ENCODE measurements around the gene KLF11. TPM values are rescaled to one million over a fixed set of nuclear protein-coding genes. Genes with fewer than 3 reads are reported as not detected.

The KLF11 gene
- total and polyA plus RNA-seq, 9 of the 15 experiments (the other 6 are each of a cell fraction or from before 2014, with no cell fraction given): 2.1 to 13.4 (median 6.5) TPM

- TF ChIP-seq MGA (IDR thresholded peaks at IDR 0.05) (peak; percentile 59), PRDM10 (IDR thresholded peaks at IDR 0.05; ENCODE audit: partially characterized antibody) (peak; percentile 33), NFE2 (IDR thresholded peaks at IDR 0.05; ENCODE audit: low read depth) (peak; percentile 15; the same call in 1 of the 2 replicates), YY1 (IDR thresholded peaks at IDR 0.05; ENCODE audit: borderline replicate concordance in 1 of 3, control insufficient read depth in 1 of 3, extremely low read depth in 1 of 3, insufficient read depth in 3 of 3, insufficient read length in 1 of 3, insufficient replicate concordance in 2 of 3, low read depth in 1 of 3, low read length in 2 of 3) (peak in 2 of 3 experiments; percentile 71 to 89), ETV5 (CRISPR knock-in tag; IDR thresholded peaks at IDR 0.05; ENCODE audit: low read depth) (peak; percentile 86), ATF3 (IDR thresholded peaks at IDR 0.05) (0 out of 2 replicates have a peak, but pooled peaks have one; percentile 33), ATF3 (CRISPR knock-in tag; conservative IDR thresholded peaks at IDR 0.05) (no peak), CBX8 (IDR thresholded peaks at IDR 0.05; ENCODE audit: borderline replicate concordance, extremely low read depth, low read depth, low read length, poor library complexity, severe bottlenecking) (no peak), ZNF696 (CRISPR knock-in tag; conservative IDR thresholded peaks at IDR 0.05) (no peak), LEF1 (IDR thresholded peaks at IDR 0.05) (peak; percentile 36; the same call in 1 of the 2 replicates)
Measured at GRCh38 chr2:10030311-10030736, 13.0 kb upstream of the KLF11 start (continued).
